ENCODE measurements around the gene SIGLEC1.

SIGLEC1 gene

DNA sequence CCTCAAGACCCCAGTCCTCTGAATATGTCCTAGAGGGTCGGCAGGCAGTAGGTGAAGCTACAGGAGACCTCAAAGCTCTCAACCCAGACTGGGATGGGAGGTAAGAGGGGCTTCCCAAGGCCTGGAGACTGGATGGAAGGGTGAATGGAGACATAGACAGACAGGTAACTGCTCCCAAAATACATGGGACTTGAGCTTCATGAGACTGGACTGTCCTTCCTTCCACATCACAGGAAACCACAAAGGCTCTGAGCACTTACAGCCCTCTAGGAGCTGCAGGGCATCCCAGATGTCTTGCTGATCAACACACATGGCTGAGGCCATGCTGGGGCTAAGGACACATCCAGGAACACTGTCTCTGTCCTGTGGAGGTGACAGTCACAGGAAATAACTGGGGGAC lies 31.6 kb upstream of the SIGLEC1 start:
- no peak for DNase-seq

DNA sequence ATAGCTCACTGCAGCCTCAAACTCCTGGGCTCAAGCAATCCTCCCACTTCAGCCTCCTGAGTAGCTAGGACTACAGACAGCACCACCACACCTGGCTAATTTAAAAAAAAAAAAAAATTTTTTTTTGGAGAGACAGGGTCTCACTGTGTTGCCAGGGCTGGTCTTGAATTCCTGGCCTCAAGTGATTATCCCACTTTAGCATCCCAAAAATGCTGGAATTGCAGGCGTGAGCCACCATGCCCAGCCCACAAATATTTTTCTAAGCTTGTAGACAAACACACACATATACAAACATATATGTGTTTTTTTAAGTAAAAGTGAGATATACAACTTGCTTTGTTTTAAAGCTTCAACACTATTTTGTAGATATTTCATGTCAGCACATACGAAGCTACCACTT lies 30.9 kb upstream of the SIGLEC1 start:
- DNase-seq, result no peak

DNA sequence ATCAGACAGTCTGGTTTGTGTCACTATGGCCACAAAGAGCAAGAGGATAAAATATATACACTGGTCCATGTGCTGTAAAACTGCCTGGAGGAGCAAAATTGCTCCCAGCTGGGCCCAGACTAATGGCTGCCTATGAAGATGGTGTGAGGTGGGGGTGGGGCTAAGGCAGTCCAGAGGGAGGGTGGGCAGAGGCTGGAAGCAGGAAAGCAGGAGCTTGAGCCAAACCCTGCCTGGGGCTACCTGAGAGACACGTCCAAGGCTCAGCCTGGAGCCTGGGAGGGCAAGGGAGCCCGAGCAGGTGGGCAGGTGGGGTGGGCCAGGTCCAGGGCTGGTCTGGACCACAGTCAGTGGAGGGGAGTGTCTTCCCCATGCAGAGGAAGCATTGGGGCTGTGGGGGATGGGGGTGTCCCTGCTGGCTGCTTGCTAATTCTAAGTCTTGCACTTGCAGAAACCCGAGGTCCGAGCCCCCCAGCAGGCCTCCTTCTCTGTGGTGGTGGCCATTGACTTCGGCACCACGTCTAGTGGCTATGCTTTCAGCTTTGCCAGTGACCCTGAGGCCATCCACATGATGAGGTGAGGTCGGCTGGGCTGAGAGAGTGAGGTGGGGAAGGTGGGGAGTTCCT lies 29.5 kb upstream of the SIGLEC1 start:
- no peak for DNase-seq

DNA sequence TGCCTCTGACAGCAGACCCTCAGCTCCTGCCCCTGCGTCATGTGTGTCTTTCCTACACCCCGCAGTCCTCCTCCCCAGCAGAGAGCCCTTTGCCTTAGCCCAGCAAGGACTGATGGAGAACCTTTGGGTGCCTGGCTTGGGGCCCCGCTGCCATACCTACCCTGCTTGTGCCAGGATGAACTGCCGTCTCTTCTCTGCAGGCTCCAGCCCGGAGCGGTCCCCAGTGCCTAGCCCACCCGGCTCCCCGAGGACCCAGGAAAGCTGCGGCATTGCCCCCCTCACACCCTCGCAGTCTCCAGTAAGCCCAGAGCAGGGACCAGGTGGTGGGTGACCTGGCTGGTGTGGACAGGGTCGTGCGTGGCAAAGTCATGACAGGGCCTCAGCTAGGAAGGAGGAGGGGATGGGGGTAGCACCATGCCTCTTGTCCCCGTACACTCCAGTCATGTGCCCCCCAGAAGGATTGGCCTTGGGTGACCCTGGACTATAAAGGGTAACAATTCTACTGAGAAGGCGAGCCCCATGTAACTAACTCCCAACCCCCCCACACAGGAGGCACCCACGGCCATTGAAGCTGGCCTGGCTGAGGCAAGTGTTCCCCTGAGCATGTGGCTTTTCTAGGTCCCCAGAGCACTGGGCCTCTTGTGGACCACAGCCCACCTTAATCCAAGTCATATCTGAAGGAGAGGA lies 28.4 kb upstream of the SIGLEC1 start:
- DNase-seq, result no peak

DNA sequence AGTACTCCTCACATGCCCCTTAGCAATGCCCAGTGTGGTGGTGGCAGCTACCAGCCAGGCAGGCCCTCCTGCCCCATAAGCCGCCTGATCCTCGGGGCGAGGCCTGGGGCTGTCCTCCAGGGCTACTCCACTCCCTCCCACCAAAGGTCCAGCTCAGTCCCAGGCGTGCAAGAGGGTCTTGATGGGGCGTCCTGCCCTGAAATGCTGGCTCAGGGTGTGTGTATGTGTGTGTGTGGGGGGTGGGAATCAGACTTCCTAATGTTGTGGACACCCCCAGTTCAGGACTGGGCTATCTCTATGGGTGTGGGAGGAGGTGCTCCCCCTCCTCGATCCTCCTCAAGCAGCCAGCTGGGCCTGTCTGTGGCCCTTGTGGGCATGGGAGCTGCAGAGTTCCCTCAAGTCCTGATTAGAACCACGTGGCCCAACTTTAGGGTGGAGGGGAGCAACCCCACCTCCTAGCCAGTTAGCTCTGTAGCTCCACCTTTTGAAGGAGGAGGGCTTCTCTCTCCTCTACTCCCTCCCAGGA lies 27.6 kb upstream of the SIGLEC1 start:
- DNase-seq, result no peak

DNA sequence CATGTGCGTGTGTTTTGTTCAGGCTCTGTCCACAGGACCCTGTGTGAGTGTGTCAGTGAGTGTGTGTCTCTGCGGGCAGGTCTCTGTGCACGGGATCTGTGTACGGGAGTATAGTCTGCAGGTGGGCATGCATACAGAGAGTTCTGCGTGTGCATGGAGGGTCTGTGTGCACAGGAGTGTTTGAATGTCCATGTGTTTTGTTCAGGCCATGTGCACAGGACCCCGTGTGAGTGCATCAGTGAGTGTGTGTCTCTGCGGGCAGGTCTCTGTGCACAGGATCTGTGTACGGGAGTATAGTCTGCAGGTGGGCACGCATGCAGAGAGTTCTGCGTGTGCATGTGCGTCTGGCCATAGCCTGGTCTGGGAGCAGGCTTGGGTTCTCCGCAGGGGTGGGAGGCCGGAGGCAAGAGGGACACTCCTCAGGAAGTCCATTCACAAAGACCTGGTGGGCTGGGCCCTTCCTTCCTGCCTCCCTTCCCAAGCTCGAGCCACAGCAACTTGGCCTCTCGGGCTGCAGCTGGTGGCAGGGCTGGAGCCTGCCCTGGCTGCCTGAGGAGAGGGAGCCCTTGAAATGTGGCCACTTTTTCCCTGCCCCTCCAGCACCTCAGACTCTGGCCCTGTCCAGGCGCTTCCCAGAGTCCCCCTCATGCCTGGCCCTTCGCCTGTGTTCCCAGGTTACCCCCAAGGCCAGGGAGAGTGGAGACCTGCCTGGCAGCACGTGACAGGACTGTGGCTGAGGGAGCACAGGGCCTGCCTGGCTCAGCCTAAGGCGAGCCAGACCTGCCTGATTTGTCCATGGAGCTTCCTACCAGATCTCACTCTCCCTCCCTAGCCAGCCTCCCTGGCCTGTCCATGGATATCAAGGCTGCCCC lies 26.9 kb upstream of the SIGLEC1 start:
- no peak for DNase-seq

DNA sequence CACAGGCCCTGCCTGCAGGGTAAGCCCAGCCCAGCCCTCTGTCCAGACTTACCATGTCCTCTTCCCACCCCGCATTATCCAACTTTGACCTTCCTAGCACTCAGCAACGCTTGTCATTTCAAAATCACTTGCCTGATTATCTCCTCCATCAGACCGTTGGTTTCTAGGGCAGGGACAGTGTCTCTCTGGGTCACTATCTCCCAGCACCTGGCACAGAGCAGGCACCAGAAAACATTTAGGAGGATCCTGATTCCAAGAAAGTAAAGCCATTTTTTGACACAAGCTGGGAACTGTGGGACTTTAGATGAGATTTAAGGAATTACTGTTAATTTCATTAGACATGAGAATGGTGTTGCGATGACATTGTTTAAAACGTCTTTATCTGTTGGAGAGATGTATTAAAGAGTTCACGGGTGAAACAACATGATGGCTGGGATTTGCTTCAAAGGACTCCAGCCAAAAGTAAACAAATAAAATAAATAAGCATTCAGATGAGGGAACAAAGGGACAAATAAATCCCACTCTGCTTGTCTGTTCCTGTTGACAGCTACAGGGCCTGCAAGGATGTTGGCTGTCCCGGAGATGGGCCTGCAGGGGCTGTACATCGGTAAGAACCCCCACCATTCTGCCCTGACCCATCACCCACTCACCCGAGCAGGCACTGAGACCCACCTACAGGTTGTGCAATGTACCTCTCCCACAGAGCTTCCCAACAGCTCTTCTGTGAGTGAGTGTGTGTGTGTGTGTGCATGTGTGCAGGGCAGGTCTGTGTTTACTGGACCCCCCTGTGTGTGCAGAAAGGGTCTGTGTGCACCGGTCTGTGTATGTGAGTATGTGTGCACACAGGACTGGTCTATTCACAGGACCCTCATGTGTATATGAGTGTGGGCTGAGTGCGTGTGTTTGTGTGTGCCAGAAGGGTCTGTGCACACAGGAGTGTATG lies 26.0 kb upstream of the SIGLEC1 start:
- no peak for DNase-seq

DNA sequence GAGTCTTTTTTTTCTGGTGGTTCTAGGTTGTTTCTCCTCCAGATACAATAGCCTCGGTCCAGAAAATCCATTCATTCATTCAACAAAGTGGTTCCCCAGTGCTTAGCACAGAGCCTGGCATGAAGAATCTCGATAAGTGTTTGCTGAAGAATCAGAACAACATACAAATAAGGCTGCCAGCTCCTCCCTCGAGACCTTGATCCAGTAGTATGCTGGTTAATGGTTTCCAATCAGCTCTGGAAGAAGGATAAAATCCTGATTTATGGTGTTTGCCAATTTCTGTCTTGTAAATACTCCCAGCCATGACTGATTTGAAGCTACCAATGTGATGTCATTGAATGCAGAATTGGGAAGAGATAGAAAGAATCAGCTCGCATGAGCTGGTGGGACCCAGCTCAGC lies 23.4 kb upstream of the SIGLEC1 start:
- no peak for DNase-seq

DNA sequence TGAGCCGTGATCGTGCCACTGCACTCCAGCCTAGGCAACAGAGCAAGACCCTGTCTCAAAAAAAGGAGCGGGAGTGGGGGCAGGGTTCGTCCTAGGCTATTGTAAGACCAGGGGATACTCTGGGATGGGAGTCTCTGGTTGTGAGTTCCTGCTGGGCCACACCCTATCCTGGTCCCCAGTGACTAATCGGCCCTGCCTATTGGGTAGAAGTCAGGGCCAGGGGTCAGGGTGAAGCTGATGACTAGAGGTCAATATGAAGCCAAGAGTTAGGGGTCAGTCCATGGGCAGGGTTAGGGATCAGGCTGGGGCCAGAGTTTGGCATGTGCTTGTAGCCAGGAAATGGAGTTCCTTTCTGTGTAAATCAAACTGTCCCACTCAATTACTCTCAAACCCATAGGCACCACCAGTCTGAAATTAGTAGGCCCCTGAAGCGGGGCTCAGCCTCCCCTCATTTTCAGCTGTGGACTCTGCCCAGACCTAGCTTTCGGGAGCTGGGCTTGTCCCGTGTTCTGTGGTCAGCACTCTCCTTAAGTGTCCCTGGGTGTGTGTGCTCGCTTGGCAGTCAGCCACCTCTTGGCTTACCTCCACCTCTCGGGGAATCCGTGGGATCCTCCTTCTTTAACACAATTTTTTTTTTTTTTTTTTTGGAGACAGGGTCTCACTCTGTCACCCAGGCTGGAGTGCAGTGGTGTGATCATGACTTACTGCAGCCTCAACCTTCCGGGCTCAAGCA lies 21.9 kb upstream of the SIGLEC1 start:
- no peak for DNase-seq

DNA sequence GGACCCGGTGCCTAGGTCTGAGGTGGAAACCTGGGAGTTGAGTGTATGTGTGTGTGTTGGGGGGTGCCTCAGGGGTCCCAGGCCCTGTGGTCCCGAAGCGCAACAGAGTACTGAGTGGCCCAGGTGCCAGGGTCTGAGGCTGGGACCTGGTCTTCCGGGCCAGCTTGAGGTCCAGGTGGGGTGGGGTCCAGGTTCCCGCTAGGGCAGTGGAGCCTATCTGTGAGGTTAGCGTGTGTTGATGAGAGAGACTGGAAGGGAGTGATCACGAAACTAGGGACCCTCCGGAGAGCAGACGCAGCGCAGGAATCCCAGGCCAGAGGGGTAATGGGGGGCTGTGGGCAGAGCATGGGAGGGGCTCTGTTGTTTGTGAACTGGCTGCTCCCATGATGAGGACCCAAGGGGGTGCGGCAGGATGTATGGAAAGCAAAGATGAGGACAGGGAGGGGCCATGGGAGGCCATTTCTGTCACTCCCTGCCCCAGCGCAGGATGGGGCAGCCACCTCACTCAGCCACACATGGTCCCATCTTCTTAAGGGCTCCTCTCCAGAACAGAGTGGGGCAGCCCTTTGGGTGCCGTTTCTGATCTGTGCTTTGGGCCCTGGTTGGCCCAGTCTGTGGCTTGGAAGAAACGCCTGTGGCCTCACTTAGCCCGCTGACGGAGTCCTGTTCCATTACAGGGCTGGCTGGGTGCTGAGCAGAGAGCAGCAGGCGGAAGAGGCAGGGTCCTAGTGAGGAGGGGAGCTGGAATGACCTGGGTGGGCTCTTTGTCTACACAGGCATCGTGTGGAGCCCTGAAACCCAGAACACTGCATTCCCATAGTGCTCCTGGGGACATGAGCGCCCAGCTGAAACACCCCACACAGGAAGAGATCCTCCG lies 21.0 kb upstream of the SIGLEC1 start:
- DNase-seq, result no peak

DNA sequence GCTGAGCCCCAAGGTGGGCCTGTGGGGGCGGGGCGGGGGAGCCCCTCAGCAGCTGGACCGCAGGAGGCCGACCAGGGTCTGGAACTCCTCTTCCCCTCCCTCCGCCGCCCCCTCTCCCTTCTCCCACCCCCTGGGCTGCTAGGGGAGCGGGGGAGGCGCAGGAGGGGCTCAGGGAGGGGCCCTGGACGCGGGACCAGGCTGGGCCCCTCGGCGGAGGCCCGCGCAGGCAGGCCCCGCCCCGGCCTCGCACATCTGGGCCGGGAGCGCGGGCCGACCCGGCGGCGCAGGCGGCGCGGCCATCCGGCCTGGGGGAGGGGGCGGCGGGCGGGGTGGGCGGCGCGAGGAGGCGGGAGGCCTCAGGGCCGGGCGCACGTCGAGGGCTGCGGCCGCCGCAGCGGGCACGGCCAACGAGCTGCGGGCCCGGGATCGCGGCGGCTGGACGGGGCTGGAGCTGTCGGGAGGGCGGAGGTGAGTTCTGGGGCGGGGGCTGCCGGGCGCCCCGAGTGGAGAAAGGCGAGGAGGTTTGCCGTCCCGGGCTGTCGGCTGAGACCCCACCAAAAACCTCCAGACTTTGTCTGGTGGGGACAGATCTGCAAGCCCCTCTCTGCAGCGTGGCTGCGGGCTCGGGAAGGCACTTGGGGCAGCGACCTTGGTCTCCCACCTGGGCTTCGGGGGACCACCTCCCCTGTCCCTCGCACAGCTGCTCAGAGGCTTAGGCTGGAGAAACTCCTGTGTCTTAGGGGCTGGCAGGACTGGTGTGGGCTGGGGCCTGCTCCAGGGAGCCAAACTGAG lies 20.1 kb upstream of the SIGLEC1 start, which contains the start of gene HSPA12B:
Gene HSPA12B (plus strand): TSS at position 359 of the 792 bp plus-strand sequence. CDS start 5,990 bp downstream, outside the sequence.
- DNase-seq, result no peak

DNA sequence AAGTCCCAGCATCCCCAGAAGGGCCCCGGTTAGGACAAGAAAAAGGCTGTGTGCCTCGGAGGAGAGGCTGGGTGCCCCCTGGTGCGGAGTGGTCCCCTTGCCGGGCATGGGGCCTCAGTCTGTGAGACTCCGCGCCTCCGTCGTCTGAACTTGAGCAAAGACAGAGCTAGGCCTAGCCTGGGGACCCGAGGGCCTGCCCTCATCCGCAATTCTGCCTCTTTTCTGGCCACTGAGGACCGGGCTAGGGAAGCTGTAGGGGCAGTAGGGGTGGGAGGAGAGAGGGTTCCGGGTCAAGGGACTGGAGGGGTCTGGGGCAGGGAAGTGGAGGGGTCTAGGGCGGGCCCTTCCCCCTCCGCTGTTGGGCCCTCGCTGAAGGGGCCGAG lies 19.5 kb upstream of the SIGLEC1 start:
- DNase-seq, result no peak

DNA sequence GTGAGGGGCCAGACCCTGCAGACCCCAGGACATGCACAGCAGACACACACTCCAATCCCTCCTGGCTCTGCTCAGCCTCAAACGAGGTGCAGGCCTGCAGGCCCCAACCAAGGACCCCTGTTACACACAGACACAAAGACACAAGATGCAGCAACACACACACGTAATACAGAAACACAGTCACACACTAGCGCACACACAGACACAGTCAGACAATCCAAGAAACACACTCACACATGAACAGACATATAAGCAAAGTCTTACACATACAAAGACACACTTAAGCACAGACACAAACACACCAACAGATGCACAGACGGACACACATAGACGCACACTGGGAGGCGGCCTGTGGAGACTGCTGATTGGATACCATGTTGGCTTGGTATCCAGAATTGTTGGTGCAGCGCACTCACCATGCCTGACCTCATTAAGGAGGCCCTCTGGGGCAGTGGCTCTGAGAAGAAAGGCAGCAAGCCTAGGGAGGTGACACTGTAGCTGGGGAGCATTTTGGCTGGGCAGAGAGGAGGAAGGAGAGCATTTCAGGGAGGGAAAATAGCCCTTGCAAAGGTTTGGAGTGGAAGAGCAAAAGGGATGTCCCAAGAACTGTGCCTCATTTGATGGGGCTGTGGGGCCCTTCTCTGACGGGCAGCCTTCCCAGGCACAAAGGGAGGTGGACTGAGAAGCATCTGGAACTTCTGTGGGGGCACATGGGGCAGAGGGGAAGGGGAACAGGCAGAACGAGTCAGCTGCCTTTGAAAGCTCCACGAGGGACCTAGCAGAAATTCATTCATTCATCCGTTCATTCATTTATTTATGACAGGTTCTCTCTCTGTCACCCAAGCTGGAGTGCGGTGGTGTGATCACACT lies 18.6 kb upstream of the SIGLEC1 start:
- DNase-seq, result no peak

DNA sequence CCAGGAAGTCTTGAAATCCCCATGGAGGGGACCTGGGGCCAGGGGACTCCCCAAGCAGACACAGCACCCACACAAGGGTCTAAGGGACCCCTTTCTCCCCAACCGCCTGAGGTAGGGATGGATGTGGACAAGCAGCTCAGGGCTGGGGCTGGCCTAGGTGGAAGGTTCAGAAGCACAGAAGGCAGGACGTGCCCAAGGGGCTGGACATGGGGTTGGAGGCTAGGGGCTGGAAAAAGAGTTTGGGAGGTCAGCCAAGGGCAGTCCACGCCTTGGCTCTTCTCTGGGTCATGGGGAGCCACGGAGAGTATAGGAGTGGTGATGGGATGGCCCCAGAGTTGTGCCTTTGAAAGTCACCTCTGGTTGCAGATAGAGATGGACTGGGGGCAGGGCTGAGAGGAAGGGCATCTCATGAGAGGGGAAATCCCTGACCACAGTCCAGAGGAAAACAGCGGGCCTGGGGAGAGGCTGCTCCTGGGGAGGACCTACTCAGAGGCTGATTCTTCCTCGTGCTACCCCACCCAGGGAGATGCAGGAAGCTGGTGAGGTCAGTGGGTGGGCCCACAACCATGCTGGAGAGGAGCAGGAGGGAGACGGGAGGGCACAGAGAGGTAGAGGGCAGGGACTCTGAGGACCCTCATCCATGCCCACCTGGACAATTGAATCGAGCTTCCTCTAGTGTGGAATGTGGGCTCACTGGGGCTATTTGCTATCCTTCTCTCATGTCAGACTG lies 17.6 kb upstream of the SIGLEC1 start:
- DNase-seq, result no peak

DNA sequence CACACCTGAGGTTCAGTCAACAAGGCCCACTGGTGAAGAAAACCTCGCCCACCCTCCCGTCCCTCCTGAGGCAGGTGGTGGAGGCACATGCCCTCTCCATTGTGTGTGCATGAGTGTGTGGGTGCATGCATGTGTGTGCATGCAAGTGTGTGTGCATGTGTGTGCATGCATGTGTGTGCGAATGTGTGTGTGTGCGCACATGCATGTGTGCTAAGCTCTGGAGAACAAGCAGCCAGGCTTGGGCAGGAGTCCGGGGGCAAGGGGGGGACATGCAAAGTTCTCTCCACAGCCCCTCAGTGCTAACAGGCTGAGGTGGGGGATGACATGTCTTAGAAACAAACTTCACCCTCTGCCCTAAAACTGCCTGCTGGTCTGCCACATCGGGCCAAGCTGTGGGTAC lies 17.0 kb upstream of the SIGLEC1 start:
- no peak for DNase-seq

DNA sequence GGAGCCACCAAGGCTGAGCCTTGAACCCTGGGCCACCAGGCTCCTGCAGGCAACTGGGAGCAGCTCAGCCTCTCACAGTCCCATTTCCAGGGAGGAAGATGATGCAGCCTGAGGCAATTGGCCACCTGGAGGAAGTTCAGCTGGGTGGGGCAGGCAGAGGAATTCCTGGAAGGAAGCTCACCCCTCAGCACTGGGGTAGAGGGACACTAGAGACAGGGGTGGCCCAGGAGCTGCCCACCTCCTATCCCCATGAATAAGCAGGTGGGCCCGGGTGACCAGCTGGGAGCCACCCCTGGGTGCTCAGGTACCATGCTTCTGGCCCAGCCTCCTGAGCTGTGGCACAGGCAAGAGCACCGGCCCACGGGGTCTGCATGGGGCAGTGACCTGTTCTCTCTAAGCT lies 16.5 kb upstream of the SIGLEC1 start:
- DNase-seq, result no peak

DNA sequence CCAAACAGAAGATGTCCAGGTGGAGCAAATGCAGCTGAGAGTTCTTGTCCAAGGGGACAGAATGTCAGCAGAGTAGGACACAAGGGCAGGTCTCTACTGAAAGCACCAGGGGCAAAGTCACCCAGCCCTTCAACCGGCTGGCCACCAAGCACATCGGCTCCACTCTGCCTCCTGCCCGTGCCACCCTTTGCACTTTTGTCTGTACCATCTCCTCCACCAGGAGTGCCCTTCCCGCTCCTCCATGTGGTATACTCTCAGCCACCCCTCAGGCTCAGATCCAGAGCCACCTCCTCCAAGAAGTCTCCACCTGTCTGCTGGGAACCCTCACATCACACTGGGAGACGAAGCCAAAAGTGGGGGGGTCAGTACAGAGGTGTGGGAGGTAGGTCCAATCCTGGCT lies 16.0 kb upstream of the SIGLEC1 start:
- DNase-seq, result no peak

DNA sequence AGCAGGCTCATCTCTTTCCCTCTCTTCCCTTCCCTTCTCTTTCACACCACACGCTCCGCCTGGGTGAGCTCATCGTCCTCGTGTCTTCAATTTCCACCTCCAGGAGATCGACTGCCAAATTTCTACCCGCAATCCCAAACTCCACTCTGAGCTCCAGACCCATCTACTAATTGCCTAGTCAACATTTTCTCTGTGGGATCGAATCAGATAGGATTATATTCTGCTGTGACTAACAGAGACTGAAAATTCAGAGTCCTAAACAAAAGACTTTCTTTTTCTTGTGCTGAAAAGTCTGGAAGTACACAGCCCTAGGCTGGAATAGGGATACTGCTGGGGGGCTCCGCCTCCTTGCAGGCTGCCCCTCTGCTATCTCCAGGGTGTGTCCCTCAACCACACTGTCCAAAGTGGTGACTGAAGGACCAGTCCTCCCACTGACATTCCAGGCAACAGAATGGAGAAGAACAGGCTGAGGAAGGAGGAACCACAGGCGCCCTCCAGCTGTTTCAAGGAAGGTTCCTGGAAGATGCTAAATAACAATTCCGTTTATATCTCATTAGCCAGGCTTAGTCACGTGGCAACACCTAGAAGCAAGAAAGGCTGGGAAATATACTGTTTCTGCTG lies 15.1 kb upstream of the SIGLEC1 start:
- DNase-seq, result no peak

Data from effector CD4-positive, alpha-beta T cell (primary cell).